Gastroesophageal sphincter (tissue), 4 donors: ENCODE data around the gene MAGEB6. TPM values are rescaled to one million over a fixed set of nuclear protein-coding genes. Genes with fewer than 3 reads are reported as not detected.
"Not testable (repeated sequence)": the region's sequence is repeated elsewhere in the genome, so short reads cannot be mapped to it uniquely, and the experiment has no call there.

Experiments used
- ATAC-seq: fragments of 150-250 bp; one replicate; pipeline ENCODE4 v1.9.1; 2016; ENCODE audit warnings: mild to moderate bottlenecking, moderate library complexity
- H3K27ac ChIP-seq, 4 donors: fragments of 200-600 bp; sonication (generic) in 3 of 4; 1 replicate in 3 of 4; 2 replicates in 1 of 4; pipeline ENCODE4 v1.5.1; 2016 to 2019
- H3K27me3 ChIP-seq: fragments of 200-600 bp; sonication (generic); one replicate; pipeline ENCODE4 v1.5.1; 2019
- H3K36me3 ChIP-seq, 2 donors: fragments of 200-600 bp; sonication (generic); one replicate each; pipeline ENCODE4 v1.5.1; 2019; ENCODE audit warnings: control low read depth in 1 of 2
- H3K4me1 ChIP-seq, 3 donors: fragments of 200-600 bp; sonication (generic); 1 replicate in 2 of 3; 2 replicates in 1 of 3; pipeline ENCODE4 v1.5.1; 2016 to 2019; ENCODE audit warnings: control low read depth in 2 of 3
- H3K4me3 ChIP-seq, 2 donors: fragments of 200-600 bp; sonication (generic); one replicate each; pipeline ENCODE4 v1.5.1; 2019; ENCODE audit warnings: mild to moderate bottlenecking in 1 of 2, moderate library complexity in 1 of 2
- H3K9me3 ChIP-seq, 3 donors: fragments of 200-600 bp; sonication (generic); one replicate each; pipeline ENCODE4 v1.5.1; 2017 to 2019; ENCODE audit warnings: control low read depth in 2 of 3
- EP300 ChIP-seq: sonication (generic); formaldehyde crosslinking; IDR thresholded peaks from one replicate; pipeline ENCODE4 v1.6.1; 2017; ENCODE audit warnings: antibody characterized with exemption, mild to moderate bottlenecking
- POLR2A ChIP-seq, 2 donors: fragments of 450-650 bp; IDR thresholded peaks; one replicate each; pipeline ENCODE4 v1.6.1; 2017; ENCODE audit warnings: antibody characterized with exemption in 2 of 2, mild to moderate bottlenecking in 2 of 2, moderate library complexity in 1 of 2
- POLR2AphosphoS5 ChIP-seq: sonication (generic); formaldehyde crosslinking; IDR thresholded peaks from one replicate; pipeline ENCODE4 v1.6.1; 2017; ENCODE audit warnings: antibody characterized with exemption
- WGBS, 2 donors: methylation state at CpG; one replicate each; pipeline ENCODE4 v1.1.5; 2018; ENCODE audit warnings: low coverage in 1 of 2; 5-methylcytosine and 5-hydroxymethylcytosine counted together
- total RNA-seq, 4 donors: library from RNA; depleted of rRNA; stranded (reverse); fragments of >200 nt; gene quantifications; one replicate each; pipeline ENCODE4 v1.1.0, GENCODE V29; 2016
- TF ChIP-seq, protein P1 (sequence below), 4 experiments: fragments of 200-600 bp in 2 of 4; fragments of 450-650 bp in 2 of 4; sonication (generic) in 1 of 4; IDR thresholded peaks; one replicate each; pipeline ENCODE4 v1.5.1; 2017 to 2019; ENCODE audit warnings: antibody characterized with exemption in 4 of 4, mild to moderate bottlenecking in 2 of 4, moderate library complexity in 2 of 4

The MAGEB6 gene, protein sequence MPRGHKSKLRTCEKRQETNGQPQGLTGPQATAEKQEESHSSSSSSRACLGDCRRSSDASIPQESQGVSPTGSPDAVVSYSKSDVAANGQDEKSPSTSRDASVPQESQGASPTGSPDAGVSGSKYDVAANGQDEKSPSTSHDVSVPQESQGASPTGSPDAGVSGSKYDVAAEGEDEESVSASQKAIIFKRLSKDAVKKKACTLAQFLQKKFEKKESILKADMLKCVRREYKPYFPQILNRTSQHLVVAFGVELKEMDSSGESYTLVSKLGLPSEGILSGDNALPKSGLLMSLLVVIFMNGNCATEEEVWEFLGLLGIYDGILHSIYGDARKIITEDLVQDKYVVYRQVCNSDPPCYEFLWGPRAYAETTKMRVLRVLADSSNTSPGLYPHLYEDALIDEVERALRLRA
- total RNA-seq: not detected

DNA sequence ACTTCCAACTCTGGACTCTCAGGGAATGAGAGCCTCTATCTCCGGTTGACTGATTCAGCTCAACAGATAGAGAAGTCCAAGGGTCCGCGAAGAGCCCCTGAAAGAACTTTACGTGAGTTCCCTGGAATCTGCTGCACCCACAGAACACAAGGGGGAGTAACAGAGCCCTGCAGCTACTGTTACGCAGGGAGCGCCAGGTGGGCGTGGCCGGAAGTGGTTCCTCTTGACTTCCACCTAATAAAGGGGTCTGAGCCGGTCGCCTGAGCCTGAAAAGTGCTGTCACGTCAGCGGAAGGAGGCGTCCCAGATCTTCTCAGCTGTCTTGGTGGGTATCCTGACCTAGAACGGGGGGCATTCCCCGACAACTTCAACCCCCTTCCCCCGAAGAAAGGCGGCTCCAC is at the start of gene MAGEB6:
MAGEB6 (plus strand) TSS at position 237 of the 400 bp plus-strand sequence. CDS start 1,407 bp downstream, outside the sequence.
- Histone ChIP-seq H3K4me1 (no peaks in the 10 kb centered on the region), H3K27me3 (no peaks in the 10 kb centered on the region), H3K4me3 (no peak within 1 kb of the TSS), H3K36me3 (no peaks in the 10 kb centered on the region), H3K27ac (no peak within 1 kb of the TSS), H3K9me3 (no peaks in the 10 kb centered on the region)
- TF ChIP-seq, protein P1, sequence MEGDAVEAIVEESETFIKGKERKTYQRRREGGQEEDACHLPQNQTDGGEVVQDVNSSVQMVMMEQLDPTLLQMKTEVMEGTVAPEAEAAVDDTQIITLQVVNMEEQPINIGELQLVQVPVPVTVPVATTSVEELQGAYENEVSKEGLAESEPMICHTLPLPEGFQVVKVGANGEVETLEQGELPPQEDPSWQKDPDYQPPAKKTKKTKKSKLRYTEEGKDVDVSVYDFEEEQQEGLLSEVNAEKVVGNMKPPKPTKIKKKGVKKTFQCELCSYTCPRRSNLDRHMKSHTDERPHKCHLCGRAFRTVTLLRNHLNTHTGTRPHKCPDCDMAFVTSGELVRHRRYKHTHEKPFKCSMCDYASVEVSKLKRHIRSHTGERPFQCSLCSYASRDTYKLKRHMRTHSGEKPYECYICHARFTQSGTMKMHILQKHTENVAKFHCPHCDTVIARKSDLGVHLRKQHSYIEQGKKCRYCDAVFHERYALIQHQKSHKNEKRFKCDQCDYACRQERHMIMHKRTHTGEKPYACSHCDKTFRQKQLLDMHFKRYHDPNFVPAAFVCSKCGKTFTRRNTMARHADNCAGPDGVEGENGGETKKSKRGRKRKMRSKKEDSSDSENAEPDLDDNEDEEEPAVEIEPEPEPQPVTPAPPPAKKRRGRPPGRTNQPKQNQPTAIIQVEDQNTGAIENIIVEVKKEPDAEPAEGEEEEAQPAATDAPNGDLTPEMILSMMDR (IDR thresholded peaks at IDR 0.05): no peak
- TF ChIP-seq POLR2AphosphoS5 (no peak), POLR2A (IDR thresholded peaks at IDR 0.05) (no peak), EP300 (no peak)
- no peak for ATAC-seq
- WGBS, 2 donors: 90% methylated on average over 2 of the region's 17 CpGs; no CpG with 5 or more reads in 1 of the 2 donors

DNA sequence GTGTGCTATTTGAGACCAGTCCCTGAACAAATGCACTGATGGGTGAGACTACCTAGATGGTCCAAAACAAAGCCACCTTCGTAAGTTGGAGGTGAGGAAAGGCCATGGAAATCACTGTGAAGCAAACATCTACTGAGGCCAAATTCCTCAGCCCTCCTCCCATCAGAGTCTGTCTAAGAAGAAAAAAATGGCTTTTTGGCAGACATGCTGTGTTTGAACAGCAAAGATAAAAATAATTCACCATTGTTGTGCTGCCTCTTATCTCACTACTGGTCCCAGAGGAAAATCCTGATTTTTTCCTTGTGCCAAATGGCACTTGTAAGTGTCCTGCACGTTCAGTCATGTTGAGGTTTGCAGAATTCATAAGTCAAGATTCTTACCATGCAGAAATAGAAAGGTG is 46.2 kb upstream of the MAGEB6 start:
- 16 to 63% methylated on average over 1 to 2 of the region's 2 CpGs for WGBS, 2 donors
- ATAC-seq: no peak
- no peaks in the 10 kb centered on the region for H3K4me1 ChIP-seq
- TF ChIP-seq POLR2AphosphoS5 (no peak), EP300 (no peak), POLR2A (IDR thresholded peaks at IDR 0.05) (no peak)
- TF ChIP-seq, protein P1 (IDR thresholded peaks at IDR 0.05): no peak
- H3K4me3 ChIP-seq: no peak overlapping the region
- no peak overlapping the region for H3K27ac ChIP-seq
- H3K9me3 ChIP-seq: no peaks in the 10 kb centered on the region
- H3K27me3 ChIP-seq: no peaks in the 10 kb centered on the region
- H3K36me3 ChIP-seq: no peaks in the 10 kb centered on the region

DNA sequence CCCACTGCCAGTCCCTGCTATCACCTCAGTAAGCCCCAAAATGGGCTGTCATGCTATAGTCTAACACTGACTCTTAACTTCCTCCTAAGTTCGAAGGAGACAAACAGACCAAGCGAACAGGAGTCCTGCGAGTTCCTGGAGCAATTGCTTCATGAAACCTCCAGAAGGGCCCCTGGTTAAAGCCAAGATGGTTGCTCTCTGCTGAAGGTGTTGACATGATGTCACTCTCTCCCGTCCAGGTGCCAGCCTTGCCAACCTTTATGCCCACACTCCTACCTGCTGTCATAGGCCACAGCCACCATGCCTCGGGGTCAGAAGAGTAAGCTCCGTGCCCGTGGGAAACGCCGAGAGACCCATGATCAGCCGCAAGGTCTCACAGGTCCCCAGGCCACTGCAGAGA is 31.9 kb upstream of the MAGEB6 start, which contains the start of gene MAGEB6B:
MAGEB6B (plus strand) TSS at position 301 of the 400 bp plus-strand sequence; CDS start at position 301, 0 bp downstream.
- Histone ChIP-seq H3K27ac (no peak within 1 kb of the TSS), H3K4me3 (no peak within 1 kb of the TSS), H3K9me3 (no peaks in the 10 kb centered on the region), H3K27me3 (no peaks in the 10 kb centered on the region), H3K4me1 (no peaks in the 10 kb centered on the region), H3K36me3 (no peaks in the 10 kb centered on the region)
- TF ChIP-seq POLR2A (IDR thresholded peaks at IDR 0.05): no peak
- TF ChIP-seq, protein P1 (IDR thresholded peaks at IDR 0.05): no peak
- WGBS, 2 donors: 60% methylated on average over 1 of the region's 10 CpGs; no CpG with 5 or more reads in 1 of the 2 donors
- no peak for ATAC-seq

DNA sequence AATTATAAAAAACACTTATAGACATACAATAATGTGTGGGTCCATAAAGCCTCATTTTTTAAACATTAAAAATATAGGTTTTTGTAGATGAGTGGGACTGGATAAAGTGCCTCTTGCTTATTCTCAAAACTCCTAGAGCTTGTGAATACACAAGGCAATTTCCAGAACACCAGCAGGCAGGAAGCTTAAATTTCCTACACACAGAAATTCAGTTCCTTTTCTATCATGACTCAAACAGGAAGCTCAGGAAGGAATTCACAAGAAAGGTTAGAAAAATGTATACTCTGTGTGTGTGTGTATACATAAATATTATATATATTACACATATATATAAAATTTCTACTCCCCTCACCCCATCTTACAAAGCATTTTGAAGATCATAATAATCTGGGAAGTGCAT is 11.3 kb downstream of the MAGEB6 start:
- ATAC-seq: no peak
- Histone ChIP-seq H3K27me3 (no peaks in the 10 kb centered on the region), H3K9me3 (no peaks in the 10 kb centered on the region), H3K36me3 (no peaks in the 10 kb centered on the region), H3K27ac (no peak overlapping the region), H3K4me3 (no peak overlapping the region), H3K4me1 (no peaks in the 10 kb centered on the region)
- TF ChIP-seq, protein P1 (IDR thresholded peaks at IDR 0.05): no peak
- TF ChIP-seq EP300: no peak
- TF ChIP-seq POLR2A (IDR thresholded peaks at IDR 0.05): no peak
- TF ChIP-seq POLR2AphosphoS5: no peak

DNA sequence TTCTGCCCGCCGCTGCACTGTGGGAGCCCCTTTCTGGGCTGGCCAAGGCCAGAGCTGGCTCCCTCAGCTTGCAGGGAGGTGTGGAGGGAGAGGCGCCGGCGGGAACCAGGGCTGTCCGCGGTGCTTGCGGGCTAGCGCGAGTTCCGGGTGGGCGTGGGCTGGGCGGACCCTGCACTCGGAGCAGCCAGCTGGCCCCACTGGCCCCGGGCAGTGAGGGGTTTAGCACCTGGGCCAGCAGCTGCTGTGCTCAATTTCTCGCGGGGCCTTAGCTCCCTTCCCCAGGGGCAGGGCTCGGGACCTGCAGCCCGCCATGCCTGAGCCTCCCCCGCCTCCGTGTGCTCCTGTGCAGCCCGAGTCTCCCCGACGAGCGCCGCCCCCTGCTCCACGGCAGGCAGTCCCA is 12.5 kb downstream of the MAGEB6 start:
- WGBS, 2 donors: no CpG with 5 or more reads among the region's 27 CpGs
- H3K9me3 ChIP-seq, H3K4me3 ChIP-seq, H3K27ac ChIP-seq, ATAC-seq, H3K36me3 ChIP-seq, H3K27me3 ChIP-seq, H3K4me1 ChIP-seq: not testable (repeated sequence)
